Measurements from ENCODE around the gene NDUFC1.

DNA sequence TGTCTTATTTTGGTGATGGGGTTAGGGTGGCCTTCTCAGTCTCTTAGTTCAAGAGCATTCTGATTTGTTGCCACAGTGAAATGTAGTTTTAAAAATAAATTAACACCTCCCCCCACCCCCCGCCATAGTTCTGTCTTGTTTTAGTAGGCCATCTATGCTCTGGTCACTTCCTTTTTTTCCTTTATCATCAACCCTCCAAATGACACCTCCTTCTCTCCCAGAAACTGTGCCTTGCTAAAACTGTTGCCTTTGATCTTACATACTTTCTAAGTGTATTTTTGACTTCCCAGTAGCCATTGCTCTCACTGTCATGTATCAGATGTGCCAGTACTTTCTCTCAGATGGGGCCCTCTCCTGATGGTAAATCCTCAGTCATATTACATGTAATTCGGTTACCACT lies 14.5 kb upstream of the NDUFC1 start:
- TF ChIP-seq, protein P1, sequence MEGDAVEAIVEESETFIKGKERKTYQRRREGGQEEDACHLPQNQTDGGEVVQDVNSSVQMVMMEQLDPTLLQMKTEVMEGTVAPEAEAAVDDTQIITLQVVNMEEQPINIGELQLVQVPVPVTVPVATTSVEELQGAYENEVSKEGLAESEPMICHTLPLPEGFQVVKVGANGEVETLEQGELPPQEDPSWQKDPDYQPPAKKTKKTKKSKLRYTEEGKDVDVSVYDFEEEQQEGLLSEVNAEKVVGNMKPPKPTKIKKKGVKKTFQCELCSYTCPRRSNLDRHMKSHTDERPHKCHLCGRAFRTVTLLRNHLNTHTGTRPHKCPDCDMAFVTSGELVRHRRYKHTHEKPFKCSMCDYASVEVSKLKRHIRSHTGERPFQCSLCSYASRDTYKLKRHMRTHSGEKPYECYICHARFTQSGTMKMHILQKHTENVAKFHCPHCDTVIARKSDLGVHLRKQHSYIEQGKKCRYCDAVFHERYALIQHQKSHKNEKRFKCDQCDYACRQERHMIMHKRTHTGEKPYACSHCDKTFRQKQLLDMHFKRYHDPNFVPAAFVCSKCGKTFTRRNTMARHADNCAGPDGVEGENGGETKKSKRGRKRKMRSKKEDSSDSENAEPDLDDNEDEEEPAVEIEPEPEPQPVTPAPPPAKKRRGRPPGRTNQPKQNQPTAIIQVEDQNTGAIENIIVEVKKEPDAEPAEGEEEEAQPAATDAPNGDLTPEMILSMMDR (IDR thresholded peaks at IDR 0.05), result no peak
- TF ChIP-seq POLR2A (IDR thresholded peaks at IDR 0.05), result no peak
